HG02938 (cell line): ENCODE measurements around the gene FBN3.
"Not testable (repeated sequence)": the region's sequence is repeated elsewhere in the genome, so short reads cannot be mapped to it uniquely, and the experiment has no call there.

Experiments
- ATAC-seq: cut with Tn5 transposase; IDR thresholded peaks from one replicate; pipeline ENCODE4 v1.9.1; 2021; ENCODE audit warnings: mild to moderate bottlenecking, moderate library complexity; ENCODE audit not compliant: unreplicated experiment

The FBN3 gene

GRCh38 chr19:8149261-8150094, at the start of gene FBN3:
Gene FBN3 (minus strand): TSS chr19:8149592. CDS start chr19:8147480, 2,112 bp downstream.
- no peak for ATAC-seq

DNA sequence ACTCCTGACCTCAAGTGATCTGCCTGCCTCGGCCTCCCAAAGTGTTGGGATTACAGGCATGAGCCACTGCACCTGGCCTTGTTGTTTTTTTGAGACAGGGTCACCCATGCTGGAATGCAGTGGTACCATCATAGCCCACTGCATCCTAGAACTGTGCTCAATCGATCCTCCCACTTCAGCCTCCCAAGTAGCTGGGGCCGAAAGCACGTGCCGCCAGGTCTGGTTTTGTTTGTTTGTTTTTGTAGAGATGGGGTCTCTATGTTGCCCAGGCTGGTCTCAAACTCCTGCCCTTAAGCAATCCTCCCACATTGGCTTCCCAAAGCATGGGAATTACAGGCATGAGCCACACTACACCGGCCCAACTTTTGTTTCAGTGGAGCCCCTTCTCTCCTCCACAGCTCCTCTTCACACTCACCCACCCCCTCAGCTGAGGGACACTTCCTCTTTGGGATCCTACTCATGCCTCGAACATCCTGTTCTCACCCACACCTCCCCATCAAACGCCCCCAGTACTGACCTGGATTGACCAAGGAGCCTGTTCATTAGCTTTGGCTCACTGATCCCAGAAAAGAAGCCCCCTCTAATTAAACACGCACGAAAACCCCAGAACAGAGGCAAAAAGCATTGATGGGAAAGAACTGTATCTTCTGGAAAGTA, 47.0 kb upstream of the FBN3 start:
- no peak for ATAC-seq

GRCh38 chr19:8194528-8195267, 45.3 kb upstream of the FBN3 start:
- no peak for ATAC-seq

GRCh38 chr19:8192221-8192820, 42.9 kb upstream of the FBN3 start:
- ATAC-seq, result no peak

DNA sequence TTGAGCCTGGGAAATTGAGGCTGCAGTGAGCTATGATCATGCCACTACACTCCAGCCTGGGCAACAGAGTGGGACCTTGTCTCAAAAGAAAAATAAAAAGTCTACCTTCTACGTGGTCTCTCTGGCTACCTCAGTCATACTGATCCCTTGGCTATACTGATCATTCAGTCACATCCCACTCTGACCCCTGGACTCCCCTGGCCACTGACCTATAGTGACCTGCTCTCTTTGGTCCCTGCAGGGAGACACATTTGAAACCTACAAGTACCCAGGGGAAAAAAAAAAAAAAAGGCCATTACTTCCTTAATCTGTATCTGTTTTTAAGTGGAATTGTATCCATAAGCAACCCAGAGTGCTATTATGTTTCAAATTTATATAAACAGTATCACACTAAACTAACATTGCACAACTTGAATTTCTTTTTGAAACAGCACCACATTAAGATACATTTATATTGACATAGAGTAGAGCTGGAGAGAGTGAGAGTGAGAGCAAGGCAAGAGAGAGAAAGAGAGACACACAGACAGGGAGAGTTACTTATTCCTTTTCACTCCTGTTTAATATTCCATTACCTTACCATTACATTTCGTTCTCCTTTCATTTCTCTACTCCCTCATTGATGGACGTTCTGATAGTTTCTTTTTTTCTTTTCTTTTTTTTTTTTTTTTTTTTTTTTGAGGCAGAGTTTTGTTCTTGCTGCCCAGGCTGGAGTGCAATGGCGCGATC, 36.1 kb upstream of the FBN3 start:
- no peak for ATAC-seq

GRCh38 chr19:8184274-8184673, 34.9 kb upstream of the FBN3 start:
- ATAC-seq, result no peak

DNA sequence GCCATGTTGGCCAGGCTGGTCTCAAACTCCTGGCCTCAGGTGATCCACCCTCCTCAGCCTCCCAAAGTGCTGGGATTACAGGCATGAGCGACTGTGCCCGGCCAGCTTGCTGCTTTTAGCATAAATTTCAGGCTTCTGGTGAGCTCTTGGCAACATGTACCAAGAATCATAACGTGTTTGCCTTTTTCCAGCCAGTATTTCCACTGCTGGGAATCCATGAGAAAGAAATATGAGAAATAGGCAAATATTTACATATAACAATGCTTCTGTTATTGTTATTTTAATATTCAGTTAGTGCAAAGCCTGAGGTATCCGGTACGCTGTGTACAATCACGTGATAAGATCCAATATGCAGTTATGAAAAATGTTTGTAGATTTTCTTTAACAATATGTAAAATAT, 30.6 kb upstream of the FBN3 start:
- no peak for ATAC-seq

GRCh38 chr19:8174706-8175105, 25.3 kb upstream of the FBN3 start:
- ATAC-seq, result no peak

DNA sequence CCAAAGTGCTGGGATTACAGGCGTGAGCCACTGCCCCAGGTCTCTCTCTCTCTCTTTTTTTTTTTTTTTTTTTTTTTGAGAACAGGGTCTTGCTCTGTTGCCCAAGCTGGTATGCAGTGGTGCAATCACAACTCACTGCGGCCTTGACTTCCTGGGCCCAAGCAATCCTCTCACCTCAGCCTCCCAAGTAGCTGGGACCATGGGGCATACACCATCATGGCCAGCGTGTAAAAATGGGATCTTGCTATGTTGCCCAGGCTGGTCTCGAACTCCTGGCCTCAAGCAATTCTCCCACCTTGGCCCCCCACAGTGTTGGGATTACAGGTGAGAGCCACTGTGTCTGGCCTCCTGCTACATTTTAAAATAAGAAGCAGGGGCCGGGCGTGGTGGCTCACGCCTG, 19.1 kb upstream of the FBN3 start:
- no peak for ATAC-seq

- no peak for ATAC-seq
Measured at GRCh38 chr19:8167985-8168384, 18.6 kb upstream of the FBN3 start.

- ATAC-seq, result no peak
Measured at GRCh38 chr19:8163759-8164158, 14.4 kb upstream of the FBN3 start.

GRCh38 chr19:8161135-8161646, 11.8 kb upstream of the FBN3 start:
- no peak for ATAC-seq

DNA sequence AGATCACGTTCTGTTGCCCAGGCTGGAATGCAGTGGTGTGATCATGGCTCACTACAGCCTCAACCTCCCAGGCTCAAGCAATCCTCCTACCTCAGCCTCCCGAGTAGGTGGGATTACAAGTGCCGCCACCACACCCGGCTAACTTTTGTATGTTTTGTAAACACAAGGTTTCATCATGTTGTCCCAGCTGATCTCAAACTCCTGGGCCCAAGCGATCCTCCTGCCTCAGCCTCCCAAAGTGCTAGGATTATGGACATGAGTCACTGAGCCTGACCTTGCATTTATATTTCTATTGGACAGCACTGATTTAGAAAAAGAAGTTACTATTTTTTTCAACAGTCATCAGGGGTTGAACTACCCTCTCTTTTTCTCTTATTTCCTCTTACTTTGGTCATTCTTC, 9.9 kb upstream of the FBN3 start:
- ATAC-seq, result not testable (repeated sequence)

DNA sequence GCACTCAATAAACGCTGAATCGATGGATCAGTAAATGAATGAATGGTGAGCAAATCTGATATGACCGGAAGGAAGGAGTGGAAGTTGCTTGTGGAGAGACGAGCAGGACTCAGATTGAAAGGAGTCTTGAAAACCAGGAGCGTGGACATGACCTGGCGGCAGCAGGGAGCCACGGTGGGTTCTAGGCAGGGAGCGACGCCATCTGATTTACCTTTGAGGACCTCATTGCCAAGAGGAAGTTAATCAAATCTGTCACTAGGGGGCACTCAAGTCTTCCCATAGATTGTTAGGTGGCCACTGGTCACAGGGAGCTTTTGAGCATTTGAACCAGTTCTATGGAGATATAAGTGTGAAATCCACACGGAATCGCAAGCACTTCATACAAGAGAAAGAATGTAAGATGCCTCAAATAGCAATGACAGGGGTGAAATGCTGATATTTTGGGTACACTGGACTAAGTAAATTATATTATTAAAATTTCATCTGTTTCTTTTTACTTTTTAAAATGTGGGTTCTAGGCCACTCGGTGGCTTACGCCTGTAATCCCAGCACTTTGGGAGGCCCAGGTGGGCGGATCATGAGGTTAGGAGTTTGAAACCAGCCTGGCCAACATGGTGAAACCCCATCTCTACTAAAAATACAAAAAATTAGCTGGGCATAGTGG, 9.2 kb upstream of the FBN3 start:
- ATAC-seq, result no peak

- no peak for ATAC-seq
Measured at GRCh38 chr19:8155318-8155717, 5.9 kb upstream of the FBN3 start.

- ATAC-seq, result not testable (repeated sequence)
Measured at GRCh38 chr19:8154014-8154413, 4.6 kb upstream of the FBN3 start.

DNA sequence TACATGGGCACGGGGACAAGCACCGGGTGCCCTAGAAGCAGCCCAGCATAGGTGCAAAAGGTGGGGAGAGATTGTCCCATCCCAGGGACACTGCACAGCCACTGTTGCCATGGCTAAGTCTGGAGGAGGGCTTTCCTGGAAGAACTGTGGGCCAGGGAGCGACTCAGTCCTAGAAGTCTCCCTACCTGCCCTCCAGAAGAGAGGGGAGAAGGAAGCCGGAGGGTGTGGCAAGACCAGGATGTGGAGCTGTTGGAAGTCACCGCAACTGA, 2.3 kb upstream of the FBN3 start:
- no peak for ATAC-seq

DNA sequence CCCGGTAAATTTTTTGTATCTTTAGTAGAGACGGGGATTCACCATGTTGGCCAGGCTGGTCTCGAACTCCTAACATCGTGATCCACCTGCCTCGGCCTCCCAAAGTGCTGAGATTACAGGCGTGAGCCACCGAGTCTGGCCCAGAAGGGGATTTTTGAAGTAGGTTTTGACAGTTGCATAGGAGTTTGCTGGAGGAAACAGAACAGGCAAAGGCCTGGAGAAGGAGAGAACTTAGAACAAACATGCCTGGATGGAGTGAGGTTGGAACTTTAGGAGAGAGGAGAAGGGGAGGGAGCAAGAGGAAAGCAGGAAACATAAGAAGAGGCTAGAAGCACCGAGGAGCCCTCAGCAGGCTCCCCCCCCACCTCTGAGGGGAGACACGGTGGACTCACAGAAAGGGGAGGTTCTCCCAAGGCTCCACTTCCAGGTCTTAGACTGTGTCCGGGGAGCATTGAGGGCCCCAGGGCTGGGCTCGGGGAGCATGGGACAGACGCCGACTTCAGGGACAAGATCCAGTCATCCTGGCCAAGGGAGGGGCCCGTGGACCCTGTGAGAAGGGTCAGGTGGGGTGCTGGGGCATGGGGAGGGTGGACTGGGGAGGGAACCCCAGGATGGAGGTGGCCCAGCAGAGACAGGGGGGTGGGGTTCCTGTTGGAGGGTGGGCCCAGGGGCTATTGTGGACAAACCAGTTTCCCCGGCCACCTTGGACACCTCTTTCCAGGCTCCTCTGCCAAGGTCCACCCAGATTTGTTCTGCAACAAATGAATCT, 1.8 kb upstream of the FBN3 start:
- no peak for ATAC-seq

DNA sequence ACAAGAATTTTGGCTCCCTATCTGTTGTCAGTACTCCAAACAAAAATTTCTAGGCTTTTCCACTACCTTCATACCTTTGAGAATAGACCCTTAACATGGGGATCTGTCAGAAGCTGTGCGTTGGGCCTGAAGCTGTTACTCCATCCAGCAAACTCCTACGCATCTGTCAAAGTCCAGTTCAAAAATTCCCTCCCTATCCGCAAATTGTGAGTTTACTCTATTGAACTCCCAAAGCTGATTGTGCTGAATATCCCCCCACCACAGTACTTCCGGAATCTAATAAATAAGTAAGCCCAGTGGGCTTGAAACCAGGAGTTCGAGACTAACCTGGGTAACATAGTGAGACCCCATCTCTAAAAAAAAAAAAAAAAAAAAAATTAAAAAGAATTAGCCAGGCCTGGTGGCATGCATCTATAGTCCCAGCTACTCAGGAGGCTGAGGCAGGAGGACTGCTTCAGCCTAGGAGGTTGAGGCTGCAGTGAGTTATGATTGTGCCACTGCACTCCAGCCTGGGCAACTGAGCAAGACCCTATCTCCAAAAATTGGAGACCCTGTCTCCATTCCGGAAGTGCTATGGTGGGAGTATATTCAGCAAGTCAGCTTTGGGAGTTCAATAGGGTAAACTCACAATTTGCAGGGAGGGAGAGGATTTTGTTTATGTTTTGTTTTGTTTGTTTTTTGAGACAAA, 930 bp upstream of the FBN3 start:
- no peak for ATAC-seq
